Karpas-422 (cell line): ENCODE data around the gene CDC42EP5. TPM values are rescaled to one million over a fixed set of nuclear protein-coding genes. Genes with fewer than 3 reads are reported as not detected.

Source experiments
- DNase-seq: peaks from one replicate; pipeline ENCODE4 v3.0.0-alpha.2; 2015
- H2AFZ ChIP-seq: fragments of 200-600 bp; sonication (generic); 2 replicates; pipeline ENCODE4 v1.6.1; 2014; ENCODE audit warnings: antibody characterized with exemption, low read length, mixed read lengths
- H3K27ac ChIP-seq: fragments of 200-600 bp; sonication (generic); 2 replicates; pipeline ENCODE4 v1.5.1; 2014; ENCODE audit warnings: mild to moderate bottlenecking, low read length, moderate library complexity
- H3K27me3 ChIP-seq: fragments of 200-600 bp; sonication (generic); 2 replicates; pipeline ENCODE4 v1.6.1; 2014; ENCODE audit warnings: low read length, mixed read lengths
- H3K36me3 ChIP-seq: fragments of 200-600 bp; sonication (generic); 2 replicates; pipeline ENCODE4 v1.6.1; 2014; ENCODE audit warnings: low read length, mixed read lengths; ENCODE audit not compliant: insufficient read depth
- H3K4me1 ChIP-seq: fragments of 200-600 bp; sonication (generic); 2 replicates; pipeline ENCODE4 v1.6.1; 2014; ENCODE audit warnings: mild to moderate bottlenecking, low read length, mixed read lengths
- H3K4me2 ChIP-seq: fragments of 200-600 bp; sonication (generic); 2 replicates; pipeline ENCODE4 v1.6.1; 2014; ENCODE audit warnings: low read length, low read depth, mild to moderate bottlenecking; ENCODE audit not compliant: poor library complexity, severe bottlenecking
- H3K4me3 ChIP-seq: fragments of 200-600 bp; sonication (generic); 2 replicates; pipeline ENCODE4 v1.5.1; 2014; ENCODE audit warnings: mild to moderate bottlenecking, antibody characterized with exemption, low read length, mixed read lengths
- H3K79me2 ChIP-seq: fragments of 200-600 bp; sonication (generic); 2 replicates; pipeline ENCODE4 v1.6.1; 2014; ENCODE audit warnings: mild to moderate bottlenecking, low read length, mixed read lengths
- H3K9ac ChIP-seq: fragments of 200-600 bp; sonication (generic); 2 replicates; pipeline ENCODE4 v1.6.0; 2014; ENCODE audit warnings: low read length
- H3K9me2 ChIP-seq: fragments of 200-600 bp; sonication (generic), shearing (Covaris generic); replicated peaks from 2 replicates; pipeline ENCODE4 v1.6.0; 2014; ENCODE audit warnings: mild to moderate bottlenecking, low read length, moderate library complexity; ENCODE audit not compliant: insufficient read depth
- H3K9me3 ChIP-seq: fragments of 300-700, 200-600 bp; sonication (generic); 2 replicates; pipeline ENCODE4 v1.6.1; 2014; ENCODE audit warnings: low read length, mixed read lengths
- H4K20me1 ChIP-seq: fragments of 200-600 bp; sonication (generic); 2 replicates; pipeline ENCODE4 v1.6.1; 2014; ENCODE audit warnings: mild to moderate bottlenecking, antibody characterized with exemption, low read length, low read depth; ENCODE audit not compliant: insufficient read depth
- total RNA-seq: library from RNA; depleted of rRNA; stranded (reverse); fragments of >200 nt; shearing (Covaris generic); gene quantifications from 2 replicates; pipeline ENCODE4 v1.2.3, GENCODE V29; 2014; ENCODE audit warnings: low replicate concordance

Gene CDC42EP5
- total RNA-seq, 1 experiment from 2014 or later: not detected

GRCh38 chr19:54456423-54457373 lies 16.4 kb downstream of the CDC42EP5 start:
- Histone ChIP-seq H2AFZ (no peak overlapping the region), H3K9me2 (no peaks in the 10 kb centered on the region), H4K20me1 (peaks cover 60% of the 10 kb centered on the region), H3K79me2 (peaks cover 25% of the 10 kb centered on the region), H3K27me3 (no peaks in the 10 kb centered on the region), H3K36me3 (peaks cover 70% of the 10 kb centered on the region), H3K27ac (no peak overlapping the region), H3K9ac (no peak overlapping the region), H3K4me3 (no peak overlapping the region), H3K9me3 (no peaks in the 10 kb centered on the region), H3K4me2 (no peak overlapping the region), H3K4me1 (no peaks in the 10 kb centered on the region; the same call in 1 of the 2 replicates)
- DNase-seq: no peak

GRCh38 chr19:54455786-54456422 lies 17.2 kb downstream of the CDC42EP5 start:
- no peak overlapping the region for H3K27ac ChIP-seq
- no peak for DNase-seq
- no peak overlapping the region for H3K4me2 ChIP-seq
- peaks cover 2% of the 10 kb centered on the region for H3K4me1 ChIP-seq
- H3K79me2 ChIP-seq: peaks cover 33% of the 10 kb centered on the region
- no peak overlapping the region for H2AFZ ChIP-seq
- no peak overlapping the region for H3K9ac ChIP-seq
- H3K4me3 ChIP-seq: no peak overlapping the region
- H4K20me1 ChIP-seq: peaks cover 68% of the 10 kb centered on the region
- no peaks in the 10 kb centered on the region for H3K27me3 ChIP-seq
- no peaks in the 10 kb centered on the region for H3K9me2 ChIP-seq
- no peaks in the 10 kb centered on the region for H3K9me3 ChIP-seq
- H3K36me3 ChIP-seq: peaks cover 73% of the 10 kb centered on the region

GRCh38 chr19:54454781-54455675 lies 18.1 kb downstream of the CDC42EP5 start:
- H3K4me1 ChIP-seq: peaks cover 11% of the 10 kb centered on the region
- peaks cover 72% of the 10 kb centered on the region for H3K36me3 ChIP-seq
- no peaks in the 10 kb centered on the region for H3K9me3 ChIP-seq
- H3K27ac ChIP-seq: no peak overlapping the region
- no peak for DNase-seq
- H3K27me3 ChIP-seq: no peaks in the 10 kb centered on the region
- H3K9ac ChIP-seq: no peak overlapping the region
- H3K79me2 ChIP-seq: peaks cover 42% of the 10 kb centered on the region
- H3K4me2 ChIP-seq: no peak overlapping the region
- H2AFZ ChIP-seq: no peak overlapping the region
- no peaks in the 10 kb centered on the region for H3K9me2 ChIP-seq
- peaks cover 77% of the 10 kb centered on the region for H4K20me1 ChIP-seq
- no peak overlapping the region for H3K4me3 ChIP-seq

- no peak for DNase-seq
- Histone ChIP-seq H3K4me1 (peaks cover 13% of the 10 kb centered on the region), H2AFZ (no peak overlapping the region), H3K79me2 (peaks cover 49% of the 10 kb centered on the region), H3K27me3 (no peaks in the 10 kb centered on the region), H3K36me3 (peaks cover 67% of the 10 kb centered on the region), H3K27ac (no peak overlapping the region), H3K4me2 (no peak overlapping the region), H3K9ac (no peak overlapping the region), H4K20me1 (peaks cover 76% of the 10 kb centered on the region), H3K9me2 (no peaks in the 10 kb centered on the region), H3K9me3 (no peaks in the 10 kb centered on the region), H3K4me3 (no peak overlapping the region)
These were observed 18.9 kb downstream of the CDC42EP5 start for GRCh38 chr19:54453921-54454780.

- peaks cover 66% of the 10 kb centered on the region for H4K20me1 ChIP-seq
- no peaks in the 10 kb centered on the region for H3K27me3 ChIP-seq
- H3K4me1 ChIP-seq: peaks cover 15% of the 10 kb centered on the region
- no peaks in the 10 kb centered on the region for H3K9me2 ChIP-seq
- no peak overlapping the region for H3K4me2 ChIP-seq
- H3K27ac ChIP-seq: no peak overlapping the region
- H3K4me3 ChIP-seq: no peak overlapping the region
- no peak overlapping the region for H3K9ac ChIP-seq
- no peak overlapping the region for H2AFZ ChIP-seq
- DNase-seq: no peak
- H3K9me3 ChIP-seq: no peaks in the 10 kb centered on the region
- peaks cover 53% of the 10 kb centered on the region for H3K36me3 ChIP-seq
- H3K79me2 ChIP-seq: peaks cover 61% of the 10 kb centered on the region
These were observed 20.5 kb downstream of the CDC42EP5 start for GRCh38 chr19:54452626-54453025.

- H4K20me1 ChIP-seq: peaks cover 64% of the 10 kb centered on the region
- H3K4me1 ChIP-seq: peaks cover 21% of the 10 kb centered on the region
- H3K9ac ChIP-seq: no peak overlapping the region
- H3K79me2 ChIP-seq: peaks cover 67% of the 10 kb centered on the region
- no peaks in the 10 kb centered on the region for H3K9me3 ChIP-seq
- H3K4me3 ChIP-seq: no peak overlapping the region
- no peaks in the 10 kb centered on the region for H3K9me2 ChIP-seq
- no peak overlapping the region for H2AFZ ChIP-seq
- peaks cover 54% of the 10 kb centered on the region for H3K36me3 ChIP-seq
- DNase-seq: no peak
- H3K27ac ChIP-seq: no peak overlapping the region
- no peak overlapping the region for H3K4me2 ChIP-seq
- H3K27me3 ChIP-seq: no peaks in the 10 kb centered on the region
These were observed 21.1 kb downstream of the CDC42EP5 start for GRCh38 chr19:54451997-54452396.

GRCh38 chr19:54451331-54451871 lies 21.7 kb downstream of the CDC42EP5 start:
- DNase-seq: no peak
- Histone ChIP-seq H3K4me2 (no peak overlapping the region), H3K9me3 (no peaks in the 10 kb centered on the region), H3K27me3 (no peaks in the 10 kb centered on the region), H2AFZ (no peak overlapping the region), H3K36me3 (peaks cover 54% of the 10 kb centered on the region), H3K79me2 (peaks cover 71% of the 10 kb centered on the region), H3K9ac (no peak overlapping the region), H3K4me3 (no peak overlapping the region), H3K9me2 (no peaks in the 10 kb centered on the region), H3K27ac (no peak overlapping the region), H3K4me1 (peaks cover 21% of the 10 kb centered on the region), H4K20me1 (peaks cover 59% of the 10 kb centered on the region)
